Stimulated activated CD8-positive, alpha-beta memory T cell treated with anti-CD3 and anti-CD28 coated beads, Interleukin-2, amount 100 ng/mL, for 48 hours (primary cell): Measurements from ENCODE around the gene ABHD12.

ENCODE experiments used
- DNase-seq, 2 donors: peaks; one replicate each; pipeline ENCODE4 v3.0.0-alpha.2; 2020; ENCODE audit warnings: low read depth in 2 of 2

ABHD12 gene

DNA sequence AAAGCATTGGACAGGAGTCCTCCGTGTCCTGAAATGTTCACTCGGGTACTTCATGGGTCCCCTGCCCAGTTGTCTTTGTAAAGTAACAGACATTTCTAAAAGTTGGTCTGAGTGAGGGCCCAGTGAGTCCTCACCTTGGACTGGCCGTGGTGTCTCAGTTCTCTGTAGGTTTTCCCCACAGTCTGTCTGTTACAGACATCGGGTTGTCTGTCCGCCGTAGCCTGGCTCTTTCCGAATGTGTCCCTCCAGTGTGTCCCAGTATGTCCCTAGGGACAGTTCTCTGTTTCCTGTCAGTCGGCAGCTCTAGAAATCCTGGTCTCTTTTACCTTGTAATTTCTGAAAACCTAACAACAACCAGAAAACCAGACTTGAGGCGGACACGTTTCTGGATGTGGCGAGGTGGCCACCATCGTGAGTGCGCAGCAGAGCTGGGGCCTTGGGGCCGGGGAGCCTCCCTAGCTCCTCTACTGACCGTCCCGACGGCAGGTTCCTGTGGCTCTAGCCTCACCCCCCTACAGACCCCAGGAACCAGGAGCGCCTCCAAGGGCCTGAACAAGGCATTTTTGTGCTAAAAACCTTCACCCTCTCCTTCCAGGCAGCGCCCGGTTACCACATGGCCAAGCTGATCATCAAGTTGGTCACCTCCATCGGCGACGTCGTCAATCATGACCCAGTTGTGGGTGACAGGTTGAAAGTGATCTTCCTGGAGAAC lies 100.6 kb downstream of the ABHD12 start:
- DNase-seq = no peak

DNA sequence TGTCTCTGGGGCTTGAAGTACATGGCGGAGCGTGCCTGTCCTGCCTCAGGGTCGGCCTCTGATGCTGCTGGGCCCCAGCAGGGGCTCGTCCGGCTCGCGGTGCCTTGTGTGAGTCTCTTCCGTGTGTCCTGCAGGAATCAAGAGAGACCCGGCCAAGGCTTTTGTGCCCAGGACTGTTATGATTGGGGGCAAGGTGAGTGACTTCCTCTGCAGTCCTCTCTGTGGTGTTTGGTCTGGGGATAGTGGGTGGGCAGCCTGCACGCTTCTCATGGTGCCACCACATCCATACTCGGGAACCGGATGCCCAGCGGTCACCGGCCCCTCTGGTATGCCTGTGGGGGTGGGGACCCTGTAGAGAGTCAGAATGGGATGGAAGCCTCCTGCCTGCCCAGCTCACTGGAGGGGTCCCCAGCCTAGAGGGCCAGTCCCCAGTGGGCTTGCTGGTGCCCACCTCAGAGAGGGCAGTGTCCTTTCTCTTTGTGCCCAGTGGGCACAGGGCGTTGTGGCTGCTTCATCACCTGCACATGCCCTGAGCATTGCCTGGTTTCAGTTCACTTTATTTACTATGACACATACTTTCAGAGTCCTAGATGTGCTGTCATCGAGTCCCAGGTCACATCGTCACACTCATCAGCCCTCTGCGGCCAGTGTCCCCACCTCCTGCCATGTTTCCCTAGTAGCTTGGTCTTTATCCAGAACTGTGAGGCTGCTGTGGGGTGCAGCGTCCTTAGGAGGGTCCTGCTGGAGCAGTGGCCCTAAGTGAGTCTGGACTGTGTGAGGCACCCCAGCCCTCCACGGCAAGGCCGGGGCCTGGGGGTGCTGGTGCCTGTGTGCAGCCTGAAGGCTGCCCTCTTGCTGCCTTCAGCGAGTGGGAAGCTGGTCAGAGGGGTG lies 102.1 kb downstream of the ABHD12 start:
- DNase-seq = no peak

DNA sequence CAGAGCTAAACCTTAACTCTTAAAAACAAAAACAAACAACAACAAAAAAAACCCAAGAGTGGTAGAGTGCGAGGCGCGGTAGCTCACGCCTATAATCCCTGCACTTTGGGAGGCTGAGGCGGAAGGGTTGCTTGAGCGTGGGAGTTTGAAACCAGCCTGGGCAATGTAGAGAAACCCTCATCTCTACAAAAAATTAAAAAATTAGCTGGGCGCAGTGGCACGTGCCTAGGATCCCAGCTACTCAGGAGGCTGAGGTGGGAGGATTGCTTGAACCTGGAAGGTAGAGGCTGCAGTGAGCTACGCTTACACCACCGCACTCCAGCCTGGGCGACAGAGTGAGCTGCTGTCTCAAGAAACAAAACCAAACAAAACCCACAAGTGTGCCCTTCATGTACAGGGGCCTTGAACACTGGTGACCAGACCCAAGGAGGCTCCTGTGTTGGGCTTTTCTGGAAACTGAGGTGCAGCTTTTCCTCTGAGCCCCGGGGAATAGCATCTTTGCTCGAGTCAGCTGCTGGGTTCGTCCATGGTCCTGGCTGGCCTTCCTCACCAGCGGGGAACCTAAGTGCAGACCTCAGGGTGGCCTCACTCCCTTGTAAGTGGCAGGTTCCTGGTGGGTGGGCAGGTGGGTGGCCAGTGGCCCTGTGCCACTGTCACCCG lies 102.9 kb downstream of the ABHD12 start:
- no peak for DNase-seq

DNA sequence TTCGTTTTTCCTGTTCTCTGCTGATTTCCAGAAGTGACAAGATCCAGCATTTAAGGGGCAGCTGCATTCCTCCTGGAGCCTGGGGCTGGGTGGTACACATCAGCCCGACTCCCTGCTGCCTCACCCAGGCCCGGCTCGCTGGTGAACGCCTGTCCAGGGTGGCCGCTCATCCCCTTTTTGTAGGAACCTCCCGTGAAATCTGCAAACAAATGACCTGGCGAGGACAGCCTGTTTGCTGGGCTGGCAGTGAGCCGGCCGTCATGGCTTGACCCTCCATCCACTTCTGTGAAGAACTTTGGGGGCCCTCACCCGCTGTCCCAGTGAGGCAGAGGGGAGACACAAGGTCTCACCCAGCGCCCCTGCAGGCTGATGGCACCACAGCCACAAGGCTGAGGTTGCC lies 103.7 kb downstream of the ABHD12 start:
- no peak for DNase-seq

DNA sequence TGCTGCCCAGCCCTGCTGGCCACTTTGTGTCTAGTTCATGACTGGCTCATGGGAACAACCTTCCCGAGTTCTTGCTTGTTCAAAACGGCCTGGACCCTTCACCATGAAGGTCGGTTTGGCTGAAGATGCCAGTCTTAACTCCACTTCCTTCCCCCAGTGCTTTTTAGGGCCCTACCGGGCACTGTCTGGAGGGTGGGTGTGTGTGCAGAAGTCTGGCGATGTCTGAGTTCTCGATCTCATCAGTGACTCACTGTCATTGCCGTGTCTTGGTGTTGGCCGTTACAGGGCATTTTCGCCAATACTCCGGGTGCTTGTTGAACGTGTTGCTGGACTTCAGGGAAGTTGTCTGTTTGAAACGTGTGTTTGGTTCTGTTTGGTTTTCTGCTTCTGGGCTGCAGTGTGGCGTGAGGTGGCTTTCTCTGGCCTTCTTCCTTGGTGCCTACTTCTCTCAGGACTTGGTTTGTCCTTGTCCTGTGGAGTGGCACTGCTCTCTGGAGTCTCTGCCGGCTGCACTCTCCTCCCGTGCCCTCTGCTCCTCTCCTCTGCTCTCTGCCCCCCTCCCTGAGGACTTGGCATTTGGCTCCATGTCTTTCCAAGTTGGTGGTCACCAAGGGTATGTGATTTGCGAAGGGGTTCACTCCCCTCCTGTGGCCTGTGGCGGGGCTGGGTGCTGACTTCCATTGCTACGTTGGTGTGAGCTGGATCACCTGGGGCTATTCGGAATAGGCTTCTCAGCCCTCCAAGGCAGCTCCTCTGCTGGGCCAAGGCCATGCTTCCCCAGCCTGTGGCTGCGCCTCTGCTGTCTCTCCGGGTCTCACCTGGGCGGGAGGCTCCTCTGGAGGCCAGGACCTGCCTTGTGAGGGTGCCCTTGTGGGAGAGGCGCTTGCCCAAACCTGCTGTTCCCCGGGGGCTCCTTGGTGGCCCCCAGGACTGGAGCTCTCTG lies 104.5 kb downstream of the ABHD12 start:
- DNase-seq = no peak

DNA sequence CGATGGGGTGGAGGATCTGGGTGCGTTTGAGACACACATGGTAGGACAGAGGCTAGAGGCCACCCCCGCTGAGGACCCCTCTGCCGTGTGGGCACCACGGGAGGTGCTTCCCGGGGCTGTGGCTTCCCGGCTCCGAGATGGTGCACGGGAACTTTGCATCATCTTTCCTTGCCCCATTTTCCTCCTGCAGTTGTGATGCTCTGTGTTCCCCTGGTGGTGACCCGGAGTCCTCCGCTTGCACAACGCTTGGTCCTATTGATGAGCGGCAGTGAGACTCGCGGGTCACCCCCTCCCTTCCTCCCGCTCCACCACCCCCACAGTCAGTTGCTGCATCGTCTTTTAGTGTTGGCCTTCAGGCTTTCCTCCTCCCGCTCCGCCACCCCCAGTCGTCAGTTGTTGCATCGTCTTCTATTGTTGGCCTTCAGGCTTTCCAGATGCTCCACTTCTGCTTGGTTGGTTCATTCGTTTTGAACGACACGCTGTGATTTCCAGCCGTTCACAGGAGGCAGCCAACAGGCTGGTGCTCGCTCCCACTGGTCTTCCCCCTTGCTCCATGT lies 105.5 kb downstream of the ABHD12 start:
- DNase-seq = no peak

DNA sequence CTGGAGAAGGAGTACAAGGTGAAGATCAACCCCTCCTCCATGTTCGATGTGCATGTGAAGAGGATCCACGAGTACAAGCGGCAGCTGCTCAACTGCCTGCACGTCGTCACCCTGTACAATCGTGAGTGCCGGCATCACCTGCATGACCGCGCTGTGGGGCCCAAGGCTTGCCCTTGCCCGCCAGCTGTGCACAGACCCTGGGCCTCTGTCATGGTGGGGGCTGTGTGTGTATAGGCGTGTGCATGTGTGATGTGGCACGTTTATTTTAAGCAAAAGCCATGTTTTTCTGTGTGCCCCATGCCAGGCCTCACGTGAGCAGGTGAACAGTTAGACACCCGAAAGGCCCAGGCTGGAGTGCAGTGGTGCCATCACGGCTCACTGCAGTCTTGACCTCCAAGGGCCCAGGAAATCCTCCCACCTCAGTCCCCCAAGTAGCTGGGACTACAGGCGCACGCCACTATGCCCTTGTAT lies 106.5 kb downstream of the ABHD12 start:
- DNase-seq = no peak

DNA sequence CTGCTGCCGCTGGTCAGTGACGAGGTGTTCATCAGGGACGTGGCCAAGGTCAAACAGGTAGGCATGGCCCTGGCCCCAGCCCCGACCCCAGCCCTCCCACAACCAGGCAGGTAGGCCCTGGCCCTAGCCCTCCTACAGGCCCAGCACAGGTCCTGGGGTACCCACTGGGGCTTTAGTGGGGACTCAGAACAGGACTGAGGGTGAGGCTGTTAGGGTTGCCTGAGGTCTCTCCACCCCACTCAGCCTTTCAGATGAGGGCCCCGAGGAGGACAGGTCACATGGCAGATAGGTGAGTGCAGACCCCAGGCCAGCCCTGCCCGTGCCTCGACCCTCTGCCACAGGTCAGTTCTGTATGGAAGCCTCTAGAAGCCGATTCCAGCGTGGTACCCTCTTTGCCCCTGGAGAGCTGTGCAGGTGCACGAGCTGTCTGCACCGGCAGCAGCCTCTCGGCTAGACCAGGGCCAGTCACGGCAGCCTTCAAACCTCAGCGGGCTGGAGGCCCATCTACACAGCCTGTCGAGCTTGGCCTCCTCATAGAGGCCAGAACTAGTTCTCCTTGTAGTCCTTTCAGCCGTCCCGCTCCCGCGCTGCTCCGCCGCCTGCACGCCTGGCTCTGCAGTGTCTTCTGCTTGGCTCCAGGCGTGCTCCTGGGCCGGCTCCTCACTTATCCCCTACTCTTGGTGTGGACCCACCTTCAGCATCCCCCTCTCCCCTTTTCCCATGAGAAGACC lies 107.2 kb downstream of the ABHD12 start:
- no peak for DNase-seq

DNA sequence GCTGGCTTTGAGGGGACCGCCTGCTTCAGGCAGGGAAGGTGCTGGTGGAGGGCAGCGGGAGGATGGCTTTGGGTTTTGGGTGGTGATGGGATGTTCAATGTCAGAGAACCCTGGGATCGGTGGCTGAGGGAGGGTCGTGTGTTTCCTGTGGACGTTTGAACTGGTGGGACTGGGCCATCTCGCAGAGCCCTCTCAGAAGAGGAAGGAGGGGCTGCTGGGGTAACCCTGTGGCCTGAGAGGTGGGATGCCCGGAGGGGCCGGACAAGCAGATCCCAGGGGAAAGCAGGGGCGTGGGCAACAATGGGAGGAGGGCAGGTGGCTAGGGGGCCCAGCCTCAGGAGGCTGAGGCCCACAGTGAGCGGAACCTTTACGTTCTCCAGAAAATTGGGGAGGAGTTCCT lies 107.8 kb downstream of the ABHD12 start:
- no peak for DNase-seq

DNA sequence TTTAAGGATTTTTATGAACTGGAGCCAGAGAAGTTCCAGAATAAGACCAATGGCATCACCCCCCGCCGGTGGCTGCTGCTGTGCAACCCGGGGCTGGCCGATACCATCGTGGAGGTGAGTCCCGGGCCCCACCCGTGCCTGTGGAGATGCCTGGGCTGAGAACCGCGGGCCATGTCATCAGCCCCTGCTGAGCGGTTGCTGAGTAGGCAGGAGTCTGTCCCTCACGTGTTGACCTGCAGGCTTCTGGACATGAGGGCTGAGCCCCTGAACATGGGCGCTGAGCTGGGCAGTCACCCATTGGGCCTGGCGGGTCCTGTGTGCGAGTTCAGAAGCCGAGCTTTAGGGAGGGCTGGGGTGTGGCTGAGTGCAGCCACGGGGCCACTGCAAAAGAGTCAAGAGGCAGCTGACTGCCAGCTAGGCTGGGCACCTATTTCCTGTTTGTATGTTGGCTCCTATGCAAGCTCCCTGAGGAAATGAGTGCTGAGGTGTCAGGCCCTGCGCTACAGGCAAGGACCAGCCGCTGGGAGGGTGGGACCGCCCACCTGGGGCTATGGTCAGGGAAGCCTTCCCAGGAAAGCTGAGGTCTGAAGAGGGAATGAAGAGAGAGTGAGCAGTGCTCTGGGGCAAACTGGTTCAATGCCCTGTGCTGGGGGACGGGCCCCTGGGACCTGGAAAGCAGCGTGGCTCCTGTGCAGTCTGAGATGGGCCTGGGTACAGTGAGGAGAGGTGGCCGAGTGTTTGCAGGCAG lies 108.4 kb downstream of the ABHD12 start:
- DNase-seq = no peak

DNA sequence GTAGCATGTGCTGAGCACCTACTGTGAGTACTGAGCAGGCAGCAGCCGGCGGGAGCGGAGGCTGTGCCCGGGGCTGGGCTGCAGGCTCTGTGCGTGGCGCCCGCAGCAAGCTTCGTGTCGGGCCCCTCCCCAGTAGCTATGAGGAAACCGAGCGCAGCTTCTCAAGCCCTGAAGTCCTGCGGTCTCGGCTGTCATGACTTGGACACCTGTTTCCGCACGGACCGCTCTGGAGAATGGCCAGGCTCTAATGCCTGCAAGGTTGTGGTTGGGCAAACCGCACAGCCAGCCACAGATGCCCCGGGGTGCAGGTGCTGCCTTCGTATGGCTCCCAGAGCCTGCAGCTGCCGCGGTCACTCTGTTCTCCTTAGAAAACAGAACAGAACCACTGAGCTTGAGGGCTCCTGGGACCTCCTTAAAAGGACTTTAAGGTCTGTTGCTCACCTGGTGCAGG lies 109.1 kb downstream of the ABHD12 start:
- no peak for DNase-seq

DNA sequence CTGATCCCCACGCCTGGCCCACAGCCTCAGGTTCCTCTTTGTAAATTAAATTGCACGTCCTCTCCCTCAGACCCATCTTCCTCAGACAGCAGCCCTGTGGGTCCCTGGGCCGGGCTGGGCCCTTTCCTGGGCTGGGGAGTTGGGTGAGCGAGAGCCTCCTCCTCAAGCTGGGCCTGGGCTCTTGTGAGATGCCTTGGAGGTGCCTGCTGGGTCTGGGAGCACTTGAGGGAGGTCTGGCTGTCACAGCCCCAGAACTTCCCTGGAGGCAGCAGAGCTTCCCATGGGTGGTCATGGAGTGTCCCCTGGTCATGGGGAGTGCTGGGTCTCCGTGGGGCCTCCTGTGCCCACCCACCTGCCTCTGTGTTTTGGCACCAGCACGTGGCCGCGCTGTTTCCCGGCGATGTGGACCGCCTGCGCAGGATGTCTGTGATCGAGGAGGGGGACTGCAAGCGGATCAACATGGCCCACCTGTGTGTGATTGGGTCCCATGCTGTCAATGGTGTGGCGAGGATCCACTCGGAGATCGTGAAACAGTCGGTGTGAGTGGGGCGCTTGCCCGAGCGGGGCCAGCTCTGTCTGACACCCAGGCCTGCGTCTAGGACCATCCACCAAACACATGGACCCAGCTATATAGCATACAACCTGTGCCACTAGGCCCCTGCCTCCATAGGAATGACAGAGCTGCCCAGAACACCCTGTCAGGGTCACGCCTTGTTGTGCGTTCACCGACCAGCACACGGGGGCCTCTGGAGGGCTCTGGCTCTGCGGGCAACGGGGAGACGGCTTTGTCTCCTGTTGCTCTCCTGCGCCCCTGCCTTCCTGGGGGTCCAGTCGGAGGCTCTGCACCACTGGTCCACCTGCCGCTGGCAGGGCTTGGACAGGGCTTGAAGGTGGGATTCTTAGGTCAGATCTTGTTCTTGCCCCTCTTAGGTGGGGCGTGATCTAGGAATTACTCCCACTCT lies 109.8 kb downstream of the ABHD12 start:
- no peak for DNase-seq

DNA sequence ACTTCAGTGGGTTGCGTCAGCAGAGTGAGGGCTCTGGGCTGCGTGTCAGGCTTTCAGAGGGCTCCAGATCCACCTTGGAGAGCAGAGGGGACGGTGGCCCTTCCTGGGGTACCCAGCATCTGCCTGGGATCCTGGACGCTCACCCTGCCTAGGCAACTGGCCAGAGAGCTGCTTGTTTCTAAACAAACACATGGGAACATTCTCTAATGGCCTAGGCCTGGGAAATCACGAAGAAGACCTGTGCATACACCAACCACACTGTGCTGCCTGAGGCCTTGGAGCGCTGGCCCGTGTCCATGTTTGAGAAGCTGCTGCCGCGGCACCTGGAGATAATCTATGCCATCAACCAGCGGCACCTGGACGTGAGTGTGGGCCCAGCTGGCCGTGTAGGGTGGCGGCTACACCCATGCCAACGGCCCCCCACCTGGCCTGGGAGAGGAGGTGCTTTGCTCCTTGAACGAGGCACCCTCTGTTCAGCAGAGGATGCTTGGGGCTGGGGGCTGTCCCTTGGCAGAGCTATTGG lies 110.5 kb downstream of the ABHD12 start:
- no peak for DNase-seq

DNA sequence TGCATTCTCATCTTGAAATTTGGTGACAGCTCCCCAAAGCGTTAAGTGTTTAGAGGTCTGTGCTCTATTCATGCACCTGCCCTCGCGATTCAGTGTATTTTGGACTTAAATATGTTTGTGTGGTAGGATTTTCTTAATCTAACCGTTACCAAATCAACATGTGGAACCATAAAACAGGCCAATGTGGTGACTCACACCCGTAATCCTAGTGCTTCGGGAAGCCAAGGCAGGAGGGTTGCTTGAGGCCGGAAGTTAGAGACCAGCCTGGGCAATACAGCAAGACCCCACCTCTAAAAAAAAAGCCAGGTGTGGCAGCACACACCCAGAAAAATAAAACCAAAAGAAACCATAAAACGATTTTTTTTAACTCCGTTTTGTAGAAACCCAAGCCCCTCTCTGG lies 111.2 kb downstream of the ABHD12 start:
- DNase-seq = no peak

DNA sequence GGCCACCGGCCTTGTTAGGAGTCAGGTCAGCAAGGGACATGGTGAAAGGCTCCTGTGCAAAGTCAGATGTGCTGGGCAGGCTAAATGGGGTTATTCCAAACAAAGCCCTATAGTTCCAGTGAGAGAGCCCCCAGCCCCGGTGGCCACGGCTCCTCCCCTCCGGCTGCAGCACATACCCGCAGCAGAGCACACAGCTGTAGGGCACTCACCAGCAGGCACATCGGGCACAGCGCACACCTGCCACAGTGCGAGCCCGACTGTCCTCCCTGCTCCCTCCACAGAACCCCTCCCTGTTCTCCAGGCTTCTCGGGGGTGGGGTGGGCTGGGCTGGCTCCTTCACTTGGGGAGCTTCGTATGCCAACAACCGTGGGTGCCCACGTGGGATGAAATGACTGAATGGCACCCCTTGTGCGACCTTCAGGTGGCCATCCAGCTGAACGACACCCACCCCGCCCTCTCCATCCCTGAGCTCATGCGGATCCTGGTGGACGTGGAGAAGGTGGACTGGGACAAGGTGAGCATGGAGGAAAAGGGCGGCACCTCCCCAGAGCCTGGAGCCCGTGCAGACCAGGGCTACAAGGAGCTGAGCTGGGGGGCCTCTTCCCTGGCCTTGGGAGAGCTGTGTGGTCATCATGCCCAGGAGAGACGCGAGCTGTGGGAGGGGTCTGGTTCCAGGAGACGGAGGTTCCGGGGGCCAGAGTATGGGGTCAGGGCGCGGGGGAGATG lies 111.8 kb downstream of the ABHD12 start:
- DNase-seq = no peak

DNA sequence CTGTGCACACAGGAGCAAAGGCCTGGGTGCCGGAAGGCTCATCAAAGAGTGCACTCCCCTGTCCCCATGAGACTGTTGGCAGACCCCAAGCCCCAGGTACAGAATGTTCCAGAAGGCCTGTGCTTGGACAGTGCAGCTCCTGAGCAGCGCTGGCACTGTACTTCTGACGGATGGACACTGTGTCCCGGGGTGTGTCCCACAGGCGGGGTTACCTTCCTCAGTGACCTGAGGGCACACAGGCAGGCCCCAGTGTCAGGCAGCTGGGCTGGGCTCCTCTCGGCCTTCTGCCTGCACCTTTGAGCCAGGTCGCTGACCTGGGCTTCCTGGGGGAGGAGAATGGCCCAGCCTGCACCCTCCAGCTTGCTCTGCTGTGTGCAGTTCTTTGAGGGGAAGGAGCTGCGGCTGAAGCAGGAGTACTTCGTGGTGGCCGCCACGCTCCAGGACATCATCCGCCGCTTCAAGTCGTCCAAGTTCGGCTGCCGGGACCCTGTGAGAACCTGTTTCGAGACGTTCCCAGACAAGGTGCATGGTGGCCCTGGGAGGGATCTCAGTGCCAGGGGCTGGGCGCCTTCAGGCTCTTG lies 112.6 kb downstream of the ABHD12 start:
- no peak for DNase-seq
